ENCODE data around the gene TNFRSF19. TPM values are rescaled to one million over a fixed set of nuclear protein-coding genes. Genes with fewer than 3 reads are reported as not detected.

The TNFRSF19 gene
- total RNA-seq, 4 donors from 2014 or later = 2.0 to 74.2 (median 4.2) TPM

- TF ChIP-seq POLR2A (IDR thresholded peaks at IDR 0.05) (no peak), CTCF (IDR thresholded peaks at IDR 0.05) (no peak)
These were observed 13.3 kb downstream of the TNFRSF19 start for GRCh38 chr13:23583491-23583890.

GRCh38 chr13:23584275-23584674 is 14.1 kb downstream of the TNFRSF19 start:
- no peaks in the 10 kb centered on the region for H3K4me1 ChIP-seq
- no peaks in the 10 kb centered on the region for H3K27me3 ChIP-seq
- intact Hi-C loops (cut with DNase I; ENCODE audit: low total_unique reads) = no loop called here
- H3K4me3 ChIP-seq = no peak overlapping the region
- TF ChIP-seq POLR2A (IDR thresholded peaks at IDR 0.05) = no peak
- no peak for TF ChIP-seq CTCF (IDR thresholded peaks at IDR 0.05)
- H3K27ac ChIP-seq = no peak overlapping the region
- DNase-seq = no peak
- no peaks in the 10 kb centered on the region for H3K9me3 ChIP-seq
- H3K36me3 ChIP-seq = no peaks in the 10 kb centered on the region

More at GRCh38 chr13:23583491-23583890, 13.3 kb downstream of the TNFRSF19 start:
- Histone ChIP-seq H3K36me3 (no peaks in the 10 kb centered on the region), H3K9me3 (no peaks in the 10 kb centered on the region), H3K4me3 (no peak overlapping the region), H3K27ac (no peak overlapping the region), H3K27me3 (no peaks in the 10 kb centered on the region), H3K4me1 (no peaks in the 10 kb centered on the region)
- intact Hi-C loops (cut with DNase I; ENCODE audit: low total_unique reads) = no loop called here
- no peak for DNase-seq

GRCh38 chr13:23586336-23586735 is 16.1 kb downstream of the TNFRSF19 start:
- H3K36me3 ChIP-seq = no peaks in the 10 kb centered on the region
- TF ChIP-seq POLR2A (IDR thresholded peaks at IDR 0.05) (no peak), CTCF (IDR thresholded peaks at IDR 0.05) (no peak)
- no peaks in the 10 kb centered on the region for H3K4me1 ChIP-seq
- H3K27me3 ChIP-seq = no peaks in the 10 kb centered on the region
- no peaks in the 10 kb centered on the region for H3K9me3 ChIP-seq
- H3K4me3 ChIP-seq = no peak overlapping the region
- intact Hi-C loops (cut with DNase I; ENCODE audit: low total_unique reads) = no loop called here
- DNase-seq = no peak
- no peak overlapping the region for H3K27ac ChIP-seq

GRCh38 chr13:23588666-23589065 is 18.5 kb downstream of the TNFRSF19 start:
- Histone ChIP-seq H3K9me3 (no peaks in the 10 kb centered on the region), H3K4me3 (no peak overlapping the region), H3K27ac (no peak overlapping the region), H3K27me3 (no peaks in the 10 kb centered on the region), H3K4me1 (no peaks in the 10 kb centered on the region), H3K36me3 (no peaks in the 10 kb centered on the region)
- TF ChIP-seq POLR2A (IDR thresholded peaks at IDR 0.05) (no peak), CTCF (IDR thresholded peaks at IDR 0.05) (no peak)
- DNase-seq = no peak
- intact Hi-C loops (cut with DNase I; ENCODE audit: low total_unique reads) = no loop called here

- Histone ChIP-seq H3K27ac (no peak overlapping the region), H3K36me3 (no peaks in the 10 kb centered on the region), H3K4me1 (no peaks in the 10 kb centered on the region), H3K9me3 (no peaks in the 10 kb centered on the region), H3K27me3 (no peaks in the 10 kb centered on the region), H3K4me3 (no peak overlapping the region)
- DNase-seq = no peak
- no peak for TF ChIP-seq CTCF (IDR thresholded peaks at IDR 0.05)
- no peak for TF ChIP-seq POLR2A (IDR thresholded peaks at IDR 0.05)
- intact Hi-C loops (cut with DNase I; ENCODE audit: low total_unique reads) = no loop called here
These were observed 22.4 kb downstream of the TNFRSF19 start for GRCh38 chr13:23592596-23592995.

Measured in uterus (tissue), 4 donors.